Heart left ventricle (tissue), 13 donors: ENCODE data around the gene EDN3.

Source experiments
- POLR2A ChIP-seq, 2 donors: fragments of 450-650 bp; IDR thresholded peaks; one replicate each; pipeline ENCODE4 v1.6.1; 2017; ENCODE audit warnings: antibody characterized with exemption in 2 of 2, mild to moderate bottlenecking in 2 of 2, moderate library complexity in 2 of 2
- TF ChIP-seq, protein P1 (sequence below), 12 donors: fragments of 200-600 bp; sonication (generic) in 4 of 12; IDR thresholded peaks; one replicate each; pipeline versions ENCODE4 v1.5.0 to v1.8.0; 2018 to 2022; ENCODE audit warnings: antibody characterized with exemption in 12 of 12, mild to moderate bottlenecking in 5 of 12
- donor health status: ischemic (EF 13 %, LVEDD 7.1; RV severe dilation, severe dysfunction).
- donor health status: DM: no; HTN: yes; CAD: no.
- donor health status: DM: no; HTN: no; CAD: no.
- donor health status: ischemic (EF 25% LVEDD 6.9; RV normal size, moderate dysfunction).
- donor health status: ischemic (EF 25% LVEDD 5.7; RV mildly dilated, moderate dysfunction).
- donor health status: ischemic (EF 35%, LVEDD 5.7; RV mildly dilated, moderate dysfunction).
- donor health status: nonischemic (EF 11% LVEDD 7.7; RV severe dilation, severe dysfunction).
- donor health status: DM: yes; HTN: yes; CAD: no.
- donor health status: PGD.
- donor health status: ischemic (EF 29% LVEDD 5.4; RV normal size, mild dysfunction).
- donor health status: nonischemic (EF 23%, LVEDD 6.1; RV moderate dilation, normal function).

DNA sequence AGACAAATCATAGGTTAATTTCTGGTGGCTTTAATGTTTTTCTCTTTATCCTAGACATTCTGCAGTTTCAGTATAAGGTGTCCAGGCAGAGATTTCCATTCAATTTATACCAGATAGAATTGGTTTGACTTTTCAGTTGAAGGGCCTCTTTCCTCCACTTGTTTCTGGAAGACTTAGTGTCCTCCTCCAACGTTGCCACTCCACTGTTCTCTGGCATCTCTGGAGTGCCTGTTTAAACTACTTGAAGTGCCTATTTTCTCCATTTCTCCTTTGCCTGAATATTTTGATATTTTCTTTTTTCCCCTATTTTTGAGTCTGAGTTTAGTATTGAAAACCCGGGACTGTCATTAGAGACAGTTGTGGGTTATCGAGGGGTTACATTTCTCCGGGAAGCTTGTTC lies 27.7 kb downstream of the EDN3 start:
- no peak for TF ChIP-seq POLR2A (IDR thresholded peaks at IDR 0.05)
- TF ChIP-seq, protein P1, sequence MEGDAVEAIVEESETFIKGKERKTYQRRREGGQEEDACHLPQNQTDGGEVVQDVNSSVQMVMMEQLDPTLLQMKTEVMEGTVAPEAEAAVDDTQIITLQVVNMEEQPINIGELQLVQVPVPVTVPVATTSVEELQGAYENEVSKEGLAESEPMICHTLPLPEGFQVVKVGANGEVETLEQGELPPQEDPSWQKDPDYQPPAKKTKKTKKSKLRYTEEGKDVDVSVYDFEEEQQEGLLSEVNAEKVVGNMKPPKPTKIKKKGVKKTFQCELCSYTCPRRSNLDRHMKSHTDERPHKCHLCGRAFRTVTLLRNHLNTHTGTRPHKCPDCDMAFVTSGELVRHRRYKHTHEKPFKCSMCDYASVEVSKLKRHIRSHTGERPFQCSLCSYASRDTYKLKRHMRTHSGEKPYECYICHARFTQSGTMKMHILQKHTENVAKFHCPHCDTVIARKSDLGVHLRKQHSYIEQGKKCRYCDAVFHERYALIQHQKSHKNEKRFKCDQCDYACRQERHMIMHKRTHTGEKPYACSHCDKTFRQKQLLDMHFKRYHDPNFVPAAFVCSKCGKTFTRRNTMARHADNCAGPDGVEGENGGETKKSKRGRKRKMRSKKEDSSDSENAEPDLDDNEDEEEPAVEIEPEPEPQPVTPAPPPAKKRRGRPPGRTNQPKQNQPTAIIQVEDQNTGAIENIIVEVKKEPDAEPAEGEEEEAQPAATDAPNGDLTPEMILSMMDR (IDR thresholded peaks at IDR 0.05): no peak
